Stimulated activated CD8-positive, alpha-beta memory T cell treated with anti-CD3 and anti-CD28 coated beads, Interleukin-4, amount 100 ng/mL, for 1 hour (primary cell): ENCODE measurements around the gene RGS6.
"Not testable (repeated sequence)": the region's sequence is repeated elsewhere in the genome, so short reads cannot be mapped to it uniquely, and the experiment has no call there.

ENCODE experiments used
- DNase-seq, 2 donors: peaks; one replicate each; pipeline ENCODE4 v3.0.0-alpha.2; 2020; ENCODE audit warnings: low read depth in 2 of 2, low spot score in 1 of 2

RGS6 gene

DNA sequence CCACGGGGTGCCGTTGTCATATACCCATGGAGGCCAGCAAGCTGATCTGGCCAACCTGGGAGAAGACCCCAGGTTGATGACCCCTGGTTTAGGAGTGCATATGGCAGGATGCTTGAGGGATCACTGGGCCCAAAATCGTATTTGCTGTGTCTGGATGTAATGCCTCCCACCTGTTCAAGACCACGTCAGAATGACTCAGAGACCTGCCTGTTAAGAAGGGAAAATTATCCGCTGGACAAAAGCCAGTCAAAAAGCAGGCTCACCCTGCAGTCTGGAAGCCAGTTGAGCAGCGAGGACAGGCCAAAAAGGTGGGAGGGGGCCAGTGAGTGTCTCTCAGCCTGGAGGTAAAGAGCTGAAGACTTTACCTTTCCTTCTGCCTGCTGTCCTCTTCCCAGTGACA is 512.5 kb downstream of the RGS6 start:
- DNase-seq: no peak

GRCh38 chr14:72448212-72448611 is 516.0 kb downstream of the RGS6 start:
- DNase-seq: no peak

DNA sequence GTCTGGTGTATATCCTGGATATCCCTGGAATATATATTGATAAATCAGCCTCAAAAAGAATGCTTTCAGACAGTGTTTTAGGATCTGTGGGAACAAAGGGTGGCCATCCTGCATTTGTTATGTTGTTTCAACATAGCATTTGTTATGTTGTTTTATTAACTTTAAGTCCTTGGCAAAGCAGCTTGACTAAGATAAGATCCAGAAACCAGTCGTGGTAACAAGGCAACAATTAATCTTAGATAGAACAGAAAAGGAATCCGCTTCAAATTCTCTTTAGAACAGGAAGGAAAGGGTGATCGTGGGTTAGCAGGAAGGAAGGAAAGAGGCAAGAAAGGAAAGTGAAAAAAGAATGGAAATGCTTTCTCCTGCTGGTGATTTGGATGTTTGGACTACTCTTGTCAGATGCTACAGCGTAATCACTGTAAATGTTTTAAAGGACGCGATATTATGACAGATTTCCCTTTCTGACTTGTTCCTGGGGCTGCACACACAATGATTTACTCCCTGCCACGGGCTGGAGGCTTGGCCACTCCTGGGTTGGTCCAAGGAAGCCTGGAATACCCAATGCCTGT is 518.3 kb downstream of the RGS6 start:
- no peak for DNase-seq

DNA sequence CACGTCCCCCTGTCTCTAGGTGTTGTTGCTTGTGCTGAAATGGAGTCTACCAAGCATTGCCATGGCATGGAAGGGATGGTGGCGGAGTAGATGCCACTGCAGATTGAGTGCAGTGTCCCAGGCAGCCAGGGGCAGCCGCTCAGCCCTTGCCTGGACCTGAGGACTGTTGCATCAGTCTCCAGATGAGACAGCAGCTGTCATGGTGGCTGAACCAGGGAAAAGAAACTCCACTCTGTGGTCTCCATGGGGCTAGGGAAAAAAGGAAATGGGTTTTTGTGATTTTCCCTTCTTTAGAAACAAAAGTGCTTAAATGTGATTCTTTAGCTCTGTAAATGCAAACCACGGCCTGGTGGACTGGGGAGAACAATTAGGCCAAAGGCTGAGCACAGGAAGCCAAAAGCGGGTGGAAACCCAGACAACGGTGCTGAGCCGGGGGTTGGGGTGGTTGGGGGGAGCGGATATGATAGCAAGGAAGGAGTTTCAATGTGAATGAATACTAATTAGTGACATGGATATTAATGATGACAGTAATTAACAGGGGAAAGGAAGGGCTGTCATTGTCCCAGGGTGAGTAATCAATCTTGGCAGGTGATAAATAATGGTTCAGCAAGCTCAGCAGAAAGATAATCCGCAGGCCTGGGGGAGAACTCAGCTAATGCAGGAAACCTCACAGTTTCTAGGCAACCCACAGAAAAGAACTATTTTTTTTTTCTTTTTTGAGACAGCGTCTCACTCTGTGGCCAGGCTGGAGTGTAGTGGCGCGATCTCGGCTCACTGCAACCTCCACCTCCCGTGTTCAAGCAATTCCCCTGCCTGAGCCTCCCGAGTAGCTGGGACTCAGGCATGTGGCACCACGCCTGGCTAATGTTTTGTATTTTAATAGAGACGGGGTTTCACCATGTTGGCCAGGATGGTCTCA is 519.1 kb downstream of the RGS6 start:
- DNase-seq: no peak

DNA sequence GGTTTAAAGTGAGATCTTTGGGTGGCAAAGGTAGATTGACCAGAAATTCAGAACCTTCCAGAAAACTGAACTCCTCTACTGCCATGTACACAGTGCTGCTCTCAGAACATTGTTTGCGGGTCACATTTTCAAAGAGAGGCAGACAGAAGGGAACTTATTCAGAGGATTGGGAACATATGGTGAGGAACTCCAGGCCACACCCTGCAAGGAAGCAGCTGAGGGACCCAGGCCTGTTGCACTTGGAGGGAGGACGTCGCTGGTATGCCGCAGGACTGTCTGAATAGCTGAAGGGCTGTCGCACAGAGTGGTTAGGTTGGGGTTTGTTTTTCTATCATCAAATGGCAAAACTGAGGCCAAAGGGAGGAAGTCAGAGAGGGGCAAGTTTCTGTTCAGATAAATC is 520.5 kb downstream of the RGS6 start:
- no peak for DNase-seq

DNA sequence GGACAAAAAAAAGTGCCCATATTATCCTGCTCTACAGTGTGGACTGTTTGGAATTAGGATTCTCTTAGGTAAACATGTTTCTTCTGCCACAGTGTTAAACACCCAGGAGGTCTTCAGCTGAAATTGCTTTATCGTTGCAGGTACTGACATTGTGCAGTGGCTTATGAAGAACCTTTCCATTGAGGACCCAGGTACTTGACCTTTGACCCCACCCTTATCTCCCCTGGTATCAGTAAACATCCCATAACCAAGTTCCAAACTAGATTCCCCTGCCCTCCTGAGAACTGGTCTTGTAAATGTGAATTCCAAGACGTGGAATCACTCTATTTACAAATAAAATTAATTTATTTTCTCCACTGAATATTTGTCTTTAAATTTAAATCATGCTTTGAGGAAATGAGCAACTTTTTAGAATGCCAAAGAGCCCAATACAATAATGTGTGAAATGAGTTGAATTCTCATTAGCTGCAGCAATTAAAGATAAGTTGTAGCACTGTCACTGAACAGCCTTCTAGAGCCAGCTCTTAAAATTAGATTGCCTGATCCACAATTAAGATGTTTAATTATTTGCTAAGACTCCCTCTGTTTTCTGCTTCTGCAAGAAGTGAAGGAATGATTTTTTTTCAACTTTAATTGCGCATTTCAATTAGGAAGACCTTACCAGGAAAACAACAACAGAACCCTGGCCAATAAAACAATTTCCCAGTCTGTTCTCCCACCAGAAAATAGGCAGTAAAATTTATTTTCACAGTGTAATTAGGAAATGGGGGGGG is 522.3 kb downstream of the RGS6 start:
- DNase-seq: no peak

DNA sequence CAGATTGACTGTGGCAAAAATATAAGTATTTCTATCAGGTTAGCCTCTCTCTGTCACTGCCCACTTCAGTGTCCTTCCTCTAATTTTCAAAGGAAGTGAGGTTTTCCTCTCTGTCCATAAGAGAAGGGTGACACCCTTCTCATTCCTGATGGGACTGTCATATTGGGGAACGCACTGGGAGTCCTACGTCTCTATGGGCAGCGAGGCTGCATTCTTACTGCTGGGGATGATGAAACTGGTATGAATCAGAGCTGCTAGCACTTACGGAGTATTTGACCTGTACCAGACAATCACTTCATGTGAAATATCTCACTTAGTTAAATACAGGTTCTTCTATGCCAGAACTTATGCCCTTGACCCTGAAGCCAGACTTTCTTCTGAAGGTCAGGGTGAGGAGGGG is 525.4 kb downstream of the RGS6 start:
- DNase-seq: no peak

DNA sequence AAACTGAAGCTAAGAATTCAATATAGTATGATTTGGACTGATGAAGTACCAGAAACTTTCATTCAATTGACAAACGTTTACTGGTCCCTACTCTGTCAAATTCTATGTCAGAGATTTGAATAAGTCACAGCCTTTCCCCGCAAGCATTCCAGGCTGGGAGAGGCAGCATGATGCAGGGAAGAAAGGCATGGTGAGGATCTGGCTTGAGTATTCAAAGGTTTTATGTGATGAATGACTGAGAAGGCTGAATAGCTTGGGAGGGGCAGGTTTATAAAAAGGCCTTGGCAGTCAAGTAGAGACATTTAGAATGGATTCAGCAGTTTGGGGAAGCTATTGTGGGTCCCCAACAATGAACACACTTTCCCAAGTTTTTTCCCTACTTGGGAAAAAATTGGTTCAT is 529.8 kb downstream of the RGS6 start:
- DNase-seq: no peak

DNA sequence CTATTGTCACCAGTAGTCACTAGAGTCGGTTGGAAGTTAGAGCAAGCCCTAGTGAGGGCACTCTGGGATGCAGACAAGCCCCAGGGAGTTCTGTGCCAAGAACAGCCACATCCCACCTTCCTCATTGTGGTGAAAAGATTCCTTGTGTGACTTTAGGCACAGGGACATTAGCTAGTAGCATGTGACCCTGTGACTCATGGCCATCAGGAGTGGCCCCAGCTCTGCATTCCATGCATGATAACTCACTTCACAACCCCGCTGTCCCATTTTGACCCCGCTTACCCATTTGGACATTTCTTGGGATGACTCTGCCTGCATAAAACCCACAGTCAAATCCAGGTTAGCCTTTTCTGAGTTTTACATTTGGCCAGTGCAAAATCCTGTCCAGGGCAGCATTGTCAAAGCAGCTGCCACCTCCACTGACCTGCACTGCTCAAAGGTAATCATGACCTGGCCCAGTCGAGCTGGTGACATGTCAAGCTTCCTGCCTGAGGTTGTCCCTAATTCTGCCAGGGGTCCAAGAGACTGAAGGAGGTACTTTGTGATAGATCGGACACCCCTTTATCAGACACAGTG is 531.1 kb downstream of the RGS6 start:
- DNase-seq: no peak

DNA sequence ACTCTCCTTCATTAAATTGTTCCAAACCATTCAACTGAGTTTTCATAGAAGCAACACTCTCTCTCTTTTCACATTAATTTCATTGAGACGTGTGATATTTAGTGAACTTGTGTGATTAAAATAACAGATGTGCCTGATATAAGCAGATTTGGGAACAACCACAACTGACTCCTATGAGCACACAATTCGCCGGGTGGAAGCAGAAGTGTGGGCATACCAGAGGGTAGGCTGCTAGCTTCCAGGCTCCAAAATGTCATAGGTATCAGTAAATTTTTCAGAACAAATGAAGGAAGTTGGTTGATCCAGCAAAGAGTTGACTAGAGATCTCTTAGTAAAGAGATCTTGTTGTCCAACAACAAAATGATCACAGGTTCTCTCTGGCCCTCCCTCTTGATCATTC is 532.0 kb downstream of the RGS6 start:
- no peak for DNase-seq

GRCh38 chr14:72466325-72466724 is 534.1 kb downstream of the RGS6 start:
- no peak for DNase-seq

- DNase-seq: no peak
These were observed 539.1 kb downstream of the RGS6 start for GRCh38 chr14:72471346-72471745.

DNA sequence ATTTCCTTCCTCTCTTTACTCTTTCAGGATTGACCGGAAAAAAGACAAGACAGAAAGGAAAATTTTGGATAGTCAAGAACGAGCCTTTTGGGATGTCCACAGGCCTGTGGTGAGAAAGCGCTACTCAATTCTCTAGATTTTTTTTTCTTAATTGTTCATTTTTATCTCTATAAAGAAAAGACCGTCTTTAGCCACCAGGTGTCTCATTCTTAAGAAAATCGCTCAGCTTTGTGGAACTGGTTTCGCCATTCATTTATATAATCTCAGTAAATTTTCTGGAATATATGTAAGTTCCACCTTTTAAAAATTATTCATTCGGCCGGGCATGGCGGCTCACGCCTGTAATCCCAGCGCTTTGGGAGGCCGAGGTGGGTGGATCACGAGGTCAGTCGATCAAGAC is 540.6 kb downstream of the RGS6 start:
- no peak for DNase-seq

- DNase-seq: peak; percentile 6 to 18
These were observed 544.6 kb downstream of the RGS6 start for GRCh38 chr14:72476657-72477499.

DNA sequence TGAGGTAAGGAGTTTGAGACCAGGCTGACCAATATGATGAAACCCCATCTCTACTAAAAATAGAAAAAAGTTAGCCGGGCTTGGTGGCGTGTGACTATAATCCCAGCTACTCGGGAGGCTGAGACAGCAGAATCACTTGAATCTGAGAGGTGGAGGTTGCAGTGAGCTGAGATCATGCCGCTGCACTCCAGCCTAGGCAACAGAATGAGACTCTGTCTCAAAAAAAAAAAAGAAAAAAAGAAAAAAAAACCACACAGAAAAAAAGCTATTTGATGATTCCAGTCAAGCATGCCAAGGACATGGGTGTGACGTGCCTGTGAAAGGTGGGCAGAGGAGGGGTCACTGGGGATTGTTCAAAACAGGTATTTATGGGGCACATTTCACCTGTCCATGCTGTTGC is 545.3 kb downstream of the RGS6 start:
- not testable (repeated sequence) for DNase-seq

- no peak for DNase-seq
These were observed 546.3 kb downstream of the RGS6 start for GRCh38 chr14:72478471-72478893.

- DNase-seq: no peak
These were observed 547.3 kb downstream of the RGS6 start for GRCh38 chr14:72479461-72479931.

DNA sequence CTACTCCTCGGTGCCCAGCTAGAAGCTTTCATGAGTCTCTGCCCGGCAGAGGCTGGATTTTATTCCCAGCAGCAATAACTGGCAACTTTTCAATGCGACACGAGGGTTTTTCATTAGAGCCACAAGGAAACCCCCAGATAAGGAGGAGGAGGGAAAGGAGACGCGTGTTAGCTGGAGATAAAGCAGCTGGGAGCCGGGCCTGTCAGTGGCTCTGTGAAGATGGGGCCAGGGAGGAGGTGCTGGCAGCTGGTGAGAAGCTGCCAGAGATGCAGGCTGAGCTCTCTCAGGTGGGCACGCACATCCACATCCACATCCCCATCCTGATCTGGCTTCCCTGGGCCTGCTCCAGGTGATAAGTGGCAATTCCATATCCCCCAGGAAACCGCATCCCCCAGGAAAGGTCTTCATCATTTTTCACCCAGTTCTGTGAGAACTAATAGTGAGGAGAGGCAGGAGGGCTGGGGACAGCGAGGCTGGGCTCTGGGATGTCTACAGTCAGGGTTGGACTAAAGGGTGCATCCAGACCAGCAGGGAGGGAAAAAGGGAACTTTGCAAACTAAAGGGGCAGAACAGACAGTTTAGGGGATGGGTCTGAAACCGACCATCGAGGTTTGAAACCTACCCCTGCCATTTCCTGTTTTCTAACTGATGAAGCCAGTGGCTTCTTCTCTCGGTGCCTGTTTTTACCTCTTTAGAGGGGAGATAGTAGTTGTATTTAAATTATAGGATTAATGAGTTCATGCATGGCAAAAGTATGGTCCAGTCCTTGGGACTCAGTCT is 548.4 kb downstream of the RGS6 start:
- no peak for DNase-seq

DNA sequence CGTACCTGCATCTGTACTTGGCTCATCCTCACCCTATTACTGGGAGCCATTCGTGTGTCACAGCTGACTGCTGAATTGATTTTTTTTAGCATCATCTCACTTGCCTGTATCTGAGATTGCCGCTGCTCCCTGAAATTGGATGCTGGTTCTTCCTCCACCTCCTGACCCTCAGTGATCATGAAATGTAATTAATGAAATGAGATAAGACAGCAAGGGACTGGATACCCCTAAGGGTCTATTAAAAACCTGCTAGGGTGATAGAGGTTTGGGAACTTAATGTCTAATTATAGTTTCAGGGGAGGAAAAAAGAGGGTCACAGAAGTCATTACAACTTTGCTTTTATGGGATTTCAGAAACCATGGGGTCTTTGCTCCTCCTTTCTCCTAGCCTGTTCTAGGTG is 551.1 kb downstream of the RGS6 start:
- DNase-seq: no peak

GRCh38 chr14:72485695-72486094 is 553.5 kb downstream of the RGS6 start:
- no peak for DNase-seq
